Glomerular endothelial cell (primary cell): ENCODE data around the gene GPR143. TPM values are rescaled to one million over a fixed set of nuclear protein-coding genes. Genes with fewer than 3 reads are reported as not detected.

Experiments used
- DNase-seq: peaks from one replicate; pipeline ENCODE4 v3.0.0-alpha.2; 2011; ENCODE audit warnings: low read depth, low spot score; ENCODE audit errors: extremely low read depth
- total RNA-seq: library from RNA; depleted of rRNA; stranded (reverse); fragments of >200 nt; gene quantifications from 2 replicates; pipeline ENCODE4 v1.2.3, GENCODE V29; 2015

Gene GPR143
- total RNA-seq, 1 donor from 2014 or later: 16.2 TPM

DNA sequence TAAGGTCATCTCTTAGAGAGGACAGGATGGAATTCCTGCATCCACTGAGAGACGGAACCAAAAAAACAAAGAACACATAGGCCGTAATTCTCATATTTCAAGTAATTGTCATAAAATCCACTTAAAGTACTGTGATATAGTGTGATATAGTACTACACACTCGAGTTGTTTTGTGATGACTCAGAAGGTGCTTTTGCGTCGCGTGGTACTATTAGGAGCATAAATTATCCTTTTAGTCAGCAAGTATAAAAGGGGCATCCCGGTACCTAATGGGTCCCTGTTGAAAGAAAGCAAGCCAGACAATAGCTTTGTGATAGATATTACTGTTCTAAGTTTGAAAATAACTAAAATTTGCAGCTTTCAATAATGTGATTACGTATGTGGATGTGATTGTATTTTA, 55.3 kb downstream of the GPR143 start:
- no peak for DNase-seq

DNA sequence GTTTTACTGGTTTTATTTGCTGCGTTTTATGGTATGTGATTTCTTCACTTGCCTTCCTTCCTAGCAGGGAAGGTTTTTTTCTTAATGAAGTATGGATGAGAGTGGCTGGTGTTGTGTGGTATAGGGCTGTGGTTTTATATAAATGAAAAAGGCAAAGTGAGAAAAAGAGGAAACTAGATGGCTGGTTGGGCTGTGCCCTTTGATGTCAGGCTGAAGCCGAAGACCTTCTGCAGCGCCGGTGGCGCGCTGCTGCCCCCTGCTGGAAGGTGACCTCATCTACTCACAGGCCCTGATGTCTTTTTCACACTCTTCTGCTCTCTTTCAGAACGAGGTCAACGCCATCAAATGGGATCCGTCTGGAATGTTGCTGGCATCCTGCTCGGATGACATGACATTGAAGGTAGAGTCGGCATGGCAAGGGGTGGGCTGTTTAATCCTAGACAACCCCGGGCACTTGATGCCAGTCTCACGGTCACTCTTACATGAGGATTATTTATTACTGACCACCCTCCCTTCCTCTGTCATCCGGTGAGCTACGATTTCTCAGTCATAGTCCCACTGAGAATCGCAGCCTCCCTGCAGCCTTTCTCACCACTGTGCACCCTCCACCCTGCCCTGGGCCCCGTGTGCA, 56.6 kb downstream of the GPR143 start:
- DNase-seq: peak; percentile 37

DNA sequence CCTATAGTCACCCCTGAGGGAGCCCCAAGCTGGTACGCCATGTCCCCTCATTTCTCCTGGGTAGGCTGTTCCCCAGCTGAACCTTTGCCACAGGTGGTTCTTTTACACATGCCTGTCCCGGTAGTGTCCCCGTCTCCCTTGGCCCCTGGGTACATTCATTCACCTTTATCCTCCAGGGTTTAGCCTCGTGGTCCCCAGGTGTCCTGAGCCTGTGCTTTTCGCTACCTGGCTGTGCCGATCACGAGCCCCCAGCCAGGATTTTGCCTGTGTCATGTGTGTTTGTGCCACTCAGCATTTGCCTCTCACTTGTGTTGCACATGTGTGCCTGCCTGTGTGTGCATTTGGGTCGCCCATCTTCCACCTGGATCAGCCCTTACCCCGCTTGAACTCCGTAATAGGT, 57.6 kb downstream of the GPR143 start:
- no peak for DNase-seq

DNA sequence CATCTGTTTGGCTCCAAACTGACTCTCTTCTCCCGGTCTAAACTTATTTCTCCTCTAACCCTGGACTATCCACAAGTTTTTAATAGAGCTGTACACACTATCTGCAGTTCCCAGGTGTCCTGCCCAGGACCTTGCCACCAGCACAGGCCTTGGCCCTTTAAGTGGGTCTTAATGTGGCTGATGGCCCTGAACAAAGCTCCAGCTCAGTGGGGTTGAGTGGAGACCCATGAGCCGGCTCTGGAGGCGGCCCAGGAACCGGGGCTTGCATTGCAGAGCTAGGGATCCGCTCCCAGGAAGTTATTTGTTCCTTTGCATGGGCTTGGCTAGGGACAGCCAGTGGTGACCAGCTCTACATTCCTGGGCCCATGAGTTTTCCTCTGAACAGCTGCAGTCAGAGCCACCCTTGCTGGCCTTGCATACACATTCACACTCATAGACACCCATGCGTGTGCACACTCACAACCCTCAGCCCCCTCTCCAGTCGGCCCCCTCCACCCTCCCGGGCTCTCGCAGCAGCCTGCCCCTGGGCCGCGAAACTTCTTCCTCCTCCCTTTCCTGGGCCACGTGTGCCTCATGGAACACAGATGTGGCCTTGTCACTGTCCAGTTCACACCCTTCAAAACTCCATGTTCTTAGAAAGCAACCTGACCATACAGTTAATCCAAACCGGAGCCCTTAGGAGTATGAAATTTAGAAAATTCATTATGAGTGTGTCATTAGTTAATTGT, 58.2 kb downstream of the GPR143 start:
- DNase-seq: no peak

DNA sequence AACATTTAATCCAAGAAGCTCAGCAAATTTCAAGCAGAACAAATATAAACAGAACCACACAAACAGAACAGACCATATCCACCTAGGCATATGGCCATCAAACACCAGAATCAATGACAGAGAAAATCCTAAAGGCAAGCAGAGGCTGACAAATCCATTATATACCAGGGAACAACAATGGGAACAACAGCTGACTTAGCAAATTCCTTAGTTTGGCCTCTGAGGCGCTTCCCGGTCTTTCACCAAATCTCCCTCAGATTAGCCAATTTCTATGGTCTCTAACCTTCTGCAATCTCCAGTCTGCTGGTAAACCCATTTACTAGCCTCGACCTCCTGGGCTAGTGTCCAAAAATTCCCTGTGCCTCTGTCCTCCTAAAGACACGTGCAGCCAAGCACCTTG, 59.2 kb downstream of the GPR143 start:
- no peak for DNase-seq

DNA sequence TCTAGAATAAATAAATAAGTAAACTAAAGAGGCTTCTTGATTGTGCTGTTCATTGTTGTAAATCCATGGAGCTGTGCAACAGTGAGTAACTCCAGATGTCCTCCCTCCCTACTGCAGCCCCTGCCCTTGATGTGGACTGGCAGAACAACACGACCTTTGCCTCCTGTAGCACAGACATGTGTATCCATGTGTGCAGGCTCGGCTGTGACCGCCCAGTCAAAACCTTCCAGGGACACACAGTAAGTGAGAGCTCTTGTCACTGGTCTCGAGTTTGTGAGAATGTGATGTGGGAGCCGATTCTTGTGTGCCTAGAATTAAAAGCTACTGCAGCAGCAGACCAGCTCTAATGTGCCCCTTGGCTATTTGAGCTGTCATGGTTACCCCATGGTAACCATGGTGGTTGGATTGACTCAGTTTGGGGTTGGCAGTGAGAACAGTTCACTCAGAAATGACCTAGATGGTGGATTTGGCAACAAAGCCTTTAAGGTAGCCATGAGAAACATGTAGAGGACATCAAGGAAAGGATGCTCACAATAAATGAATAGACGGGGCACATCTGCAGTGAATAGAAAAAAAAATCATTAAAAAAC, 60.7 kb downstream of the GPR143 start:
- no peak for DNase-seq

DNA sequence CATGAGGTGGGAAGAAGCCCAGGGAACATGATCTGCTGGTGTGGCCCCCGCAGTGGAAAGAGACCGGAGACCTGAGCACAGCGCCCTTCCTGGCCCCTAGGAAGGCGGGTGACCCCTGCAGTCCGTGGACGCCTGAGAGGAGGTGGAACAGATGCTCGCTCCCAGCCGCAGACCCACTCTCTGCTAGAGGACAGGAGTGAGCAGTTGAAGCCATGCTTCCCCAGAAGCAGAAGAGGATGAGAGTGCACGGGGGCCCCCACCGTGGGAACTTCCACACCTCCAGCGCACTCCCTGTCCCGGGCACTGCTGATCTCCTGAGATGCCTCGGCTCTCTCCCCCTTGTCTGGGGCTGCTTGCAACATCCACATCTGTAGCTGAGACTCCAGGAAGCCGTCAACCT, 62.2 kb downstream of the GPR143 start:
- no peak for DNase-seq

DNA sequence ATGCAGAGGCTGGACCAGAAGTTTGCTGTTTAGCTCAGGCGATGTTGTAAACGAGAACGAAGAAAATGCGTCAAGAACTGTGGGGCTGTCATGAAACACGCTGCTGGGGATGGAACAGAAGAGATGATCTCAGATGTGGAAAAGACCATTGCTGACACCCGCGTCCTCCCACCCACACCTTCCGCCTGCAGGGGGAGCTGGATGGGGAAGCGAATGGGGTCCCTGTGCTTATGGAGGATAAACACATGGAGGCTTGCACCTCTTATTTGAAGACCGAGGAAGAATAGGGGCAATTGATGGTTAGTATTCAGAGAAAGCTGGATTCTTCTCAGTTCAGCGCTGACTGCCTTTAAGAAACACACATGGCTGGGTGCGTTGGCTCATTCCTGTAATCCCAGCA, 63.9 kb downstream of the GPR143 start:
- DNase-seq: no peak

DNA sequence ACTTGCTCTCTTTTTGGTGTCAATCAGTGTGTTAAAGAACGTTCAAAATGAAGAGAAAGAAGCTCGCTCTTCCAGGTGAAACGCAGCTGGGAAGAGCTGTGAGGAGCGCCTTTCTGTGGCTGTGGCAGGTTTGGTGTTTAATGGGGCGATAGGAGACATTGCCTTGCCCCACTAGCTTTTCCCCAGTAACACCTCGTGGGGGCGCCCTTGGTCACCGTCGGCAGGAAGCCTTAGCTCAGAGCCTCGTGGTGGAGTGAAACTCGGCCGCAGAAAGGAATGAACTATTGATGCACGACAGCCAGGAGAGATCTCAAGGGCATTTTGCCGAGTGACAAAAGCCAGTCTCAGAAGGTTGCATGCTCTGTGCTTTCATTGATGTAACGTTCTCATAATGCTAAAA, 65.1 kb downstream of the GPR143 start:
- no peak for DNase-seq

DNA sequence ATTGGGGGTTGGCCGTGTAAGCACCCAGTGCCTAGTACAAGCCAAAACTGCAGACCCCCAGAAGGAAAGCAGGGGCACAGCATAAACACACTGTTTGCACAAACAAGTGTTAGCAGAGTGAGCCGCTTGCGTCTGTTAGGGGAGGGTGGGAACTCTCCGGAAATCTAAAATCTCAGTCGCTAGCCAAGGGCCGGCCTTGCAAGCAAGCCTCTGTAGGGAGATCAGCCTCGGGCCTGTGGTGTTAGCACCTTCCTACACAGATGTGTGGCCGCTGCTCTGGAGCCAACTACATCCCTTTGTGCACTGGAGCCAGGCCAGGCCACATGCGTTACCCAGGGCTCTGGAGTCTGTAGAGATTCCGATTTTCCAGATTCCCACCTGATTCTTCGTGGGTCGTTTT, 67.1 kb downstream of the GPR143 start:
- DNase-seq: no peak

DNA sequence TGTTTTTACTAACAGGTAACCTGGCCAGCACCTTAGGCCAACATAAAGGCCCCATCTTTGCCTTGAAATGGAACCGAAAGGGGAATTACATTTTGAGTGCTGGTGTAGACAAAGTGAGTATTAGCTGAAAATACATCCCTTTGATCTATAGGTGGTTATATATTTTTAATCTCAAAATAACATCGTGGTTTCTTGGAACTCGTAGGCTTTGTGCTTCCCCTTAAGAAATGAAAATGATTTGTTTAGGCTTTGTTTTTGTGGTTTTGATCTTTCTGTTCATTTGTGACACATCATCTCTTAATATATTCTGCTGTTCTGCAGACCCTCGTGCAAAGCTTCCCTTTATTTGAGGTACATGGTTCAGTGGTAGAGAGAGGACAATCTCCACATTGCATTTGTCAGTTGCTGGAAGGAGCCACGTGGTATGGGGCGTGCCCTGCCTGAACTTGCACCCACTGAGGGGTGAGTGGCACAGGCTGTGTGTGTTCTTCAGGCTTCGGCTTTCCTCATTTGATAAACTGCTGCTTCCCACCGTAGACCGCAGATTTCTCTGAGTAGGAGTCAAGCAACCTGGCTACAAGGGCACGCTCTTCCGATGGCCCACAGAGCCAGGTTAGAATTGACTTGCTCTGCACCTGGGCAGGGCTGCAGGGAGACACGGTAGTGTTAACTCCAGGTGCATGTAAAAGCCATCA, 72.2 kb downstream of the GPR143 start:
- no peak for DNase-seq

DNA sequence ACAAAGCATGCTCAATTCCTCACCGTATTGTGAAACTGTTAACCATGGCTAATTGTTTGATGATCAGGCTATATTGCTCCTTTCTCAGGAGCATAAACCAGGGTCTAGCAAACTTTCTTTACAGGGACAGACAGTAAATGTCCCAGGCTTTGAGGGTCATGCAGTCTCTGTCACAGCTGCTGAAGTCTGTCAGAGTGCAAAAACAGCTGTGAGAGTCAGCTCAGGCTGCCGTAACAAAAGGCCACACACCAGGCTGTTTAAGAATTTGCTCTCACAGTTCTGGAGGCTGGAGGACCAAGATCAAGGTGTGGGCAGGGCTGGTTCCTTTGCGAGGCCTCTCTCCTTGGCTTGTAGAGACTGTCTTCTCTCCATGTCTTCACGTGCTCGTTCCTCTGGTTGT, 75.6 kb downstream of the GPR143 start:
- DNase-seq: no peak

DNA sequence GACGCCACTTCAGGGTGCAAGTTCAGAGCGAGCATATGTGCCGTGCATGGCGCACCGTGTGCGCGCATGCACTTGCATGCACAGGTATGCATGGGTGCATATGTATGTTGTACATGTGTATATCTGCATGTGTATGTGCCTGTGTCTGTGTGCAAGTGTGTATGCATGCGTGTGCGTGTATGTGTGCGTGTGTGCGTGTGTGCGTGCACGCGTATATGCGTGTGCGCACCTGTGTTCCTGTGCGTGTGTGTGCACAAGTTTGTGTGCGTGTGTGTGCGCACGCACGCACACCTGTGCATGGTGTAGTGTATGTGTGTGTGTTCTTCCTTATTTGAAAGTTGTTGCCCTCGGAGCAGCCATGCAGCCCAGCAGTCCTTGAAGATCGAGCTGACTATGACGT, 76.8 kb downstream of the GPR143 start:
- DNase-seq: no peak

DNA sequence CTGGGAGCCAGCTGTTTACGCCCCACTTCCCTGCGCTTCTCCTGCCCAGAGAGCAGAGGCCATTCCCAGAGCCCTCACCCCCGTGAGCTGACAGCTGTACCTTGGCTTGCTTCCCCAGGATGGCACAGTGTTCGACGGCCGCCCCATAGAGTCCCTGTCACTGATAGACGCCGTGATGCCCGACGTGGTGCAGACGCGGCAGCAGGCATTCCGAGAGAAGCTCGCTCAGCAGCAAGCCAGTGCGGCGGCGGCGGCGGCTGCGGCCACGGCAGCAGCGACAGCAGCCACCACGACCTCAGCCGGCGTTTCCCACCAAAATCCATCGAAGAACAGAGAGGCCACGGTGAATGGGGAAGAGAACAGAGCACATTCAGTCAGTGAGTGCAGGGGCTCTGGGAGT, 77.7 kb downstream of the GPR143 start:
- DNase-seq: no peak

DNA sequence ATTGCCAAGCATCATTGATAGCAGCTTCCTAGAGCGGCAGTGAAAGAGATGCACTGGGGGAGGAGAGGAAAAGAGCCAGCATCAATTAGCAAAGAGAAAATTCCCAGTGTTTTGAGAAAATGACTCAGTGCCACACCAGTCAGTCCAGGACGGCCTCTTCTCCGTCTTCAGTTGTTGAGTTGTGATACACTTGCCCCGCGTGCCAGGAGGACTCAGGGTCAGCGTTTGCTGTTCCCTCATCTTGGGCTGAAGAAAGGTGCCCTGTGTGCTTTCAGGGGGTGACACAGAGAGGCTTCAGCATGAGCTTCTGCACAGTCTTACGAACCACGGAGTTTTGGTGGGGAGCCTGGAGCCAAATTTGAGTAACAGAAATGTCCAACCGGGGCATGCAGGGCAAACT, 82.3 kb downstream of the GPR143 start:
- DNase-seq: no peak

DNA sequence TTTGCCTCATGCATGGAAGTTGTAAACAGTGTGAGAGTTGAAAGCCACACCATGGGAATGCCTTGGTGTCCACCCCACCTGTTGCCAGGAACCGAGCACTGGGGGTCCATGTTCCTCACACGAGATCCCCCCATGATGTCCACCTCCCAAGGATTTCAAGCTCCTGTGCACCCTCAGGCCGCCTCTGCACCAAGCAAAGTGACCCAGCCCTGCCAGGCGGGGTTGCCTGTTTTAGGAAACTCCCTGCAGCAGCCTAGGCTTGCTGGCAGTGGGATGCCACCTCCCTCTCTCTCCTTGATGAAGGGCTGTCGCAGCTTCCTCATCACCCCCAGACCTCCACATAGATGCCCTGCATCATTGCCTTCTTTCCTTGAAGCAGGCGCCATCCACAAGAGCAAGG, 82.8 kb downstream of the GPR143 start:
- no peak for DNase-seq

DNA sequence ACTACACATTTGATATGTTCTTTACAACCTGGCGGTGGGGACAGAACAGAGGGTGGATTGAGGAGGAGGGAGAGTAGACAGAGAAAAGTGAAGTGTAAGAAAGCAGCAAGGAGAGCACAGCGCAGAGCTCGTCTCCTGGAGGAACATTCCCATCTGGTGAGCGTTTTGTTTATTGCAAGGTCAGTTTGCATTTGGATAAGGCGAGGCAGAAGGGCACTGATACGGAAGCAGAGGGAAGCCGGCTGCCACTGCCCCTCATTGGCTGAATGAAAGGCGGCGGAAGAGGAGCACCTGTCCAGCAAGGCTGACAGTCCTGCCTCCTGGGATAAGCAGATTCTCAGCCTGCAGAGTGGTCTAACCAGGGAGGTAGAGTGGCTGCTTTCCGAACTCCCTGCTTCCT, 83.2 kb downstream of the GPR143 start:
- DNase-seq: no peak

DNA sequence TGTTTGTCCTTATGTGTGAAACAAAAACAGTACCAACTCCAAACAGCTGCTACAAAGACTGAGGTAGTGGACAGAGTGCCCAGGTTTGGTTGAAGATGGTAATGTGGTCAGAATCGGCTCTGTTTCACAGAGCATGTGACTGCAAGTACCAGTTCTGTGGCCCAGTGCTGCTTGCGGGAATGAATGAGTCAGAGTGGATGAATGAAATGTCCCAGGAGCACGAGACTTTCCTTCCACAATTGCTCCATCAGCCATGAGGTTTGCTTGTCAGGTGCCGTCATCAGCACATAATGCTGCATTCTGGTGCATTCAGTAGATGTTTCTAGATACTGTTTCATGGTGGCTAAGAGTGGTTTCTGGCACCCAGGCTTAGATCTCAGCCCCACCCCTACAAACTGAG, 84.2 kb downstream of the GPR143 start:
- no peak for DNase-seq

DNA sequence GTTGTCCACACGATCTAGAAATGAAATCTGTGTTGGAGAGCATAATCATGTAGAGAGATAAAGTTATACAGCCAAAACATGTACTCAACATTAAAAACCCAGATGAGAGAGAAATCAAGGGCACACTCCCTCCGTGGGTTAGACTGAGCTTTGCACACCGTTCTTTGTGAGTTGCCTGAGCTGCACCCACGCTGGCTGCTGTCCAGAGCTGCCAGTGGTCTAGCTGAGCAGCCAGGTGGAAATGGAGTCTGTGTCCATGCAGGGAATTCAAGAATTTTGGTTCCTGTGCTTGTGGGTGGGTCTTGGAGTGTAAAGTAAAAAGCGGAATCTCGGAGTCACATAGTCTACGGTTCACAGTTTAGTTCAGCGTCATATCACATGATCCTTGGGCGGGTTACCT, 84.6 kb downstream of the GPR143 start:
- DNase-seq: no peak

DNA sequence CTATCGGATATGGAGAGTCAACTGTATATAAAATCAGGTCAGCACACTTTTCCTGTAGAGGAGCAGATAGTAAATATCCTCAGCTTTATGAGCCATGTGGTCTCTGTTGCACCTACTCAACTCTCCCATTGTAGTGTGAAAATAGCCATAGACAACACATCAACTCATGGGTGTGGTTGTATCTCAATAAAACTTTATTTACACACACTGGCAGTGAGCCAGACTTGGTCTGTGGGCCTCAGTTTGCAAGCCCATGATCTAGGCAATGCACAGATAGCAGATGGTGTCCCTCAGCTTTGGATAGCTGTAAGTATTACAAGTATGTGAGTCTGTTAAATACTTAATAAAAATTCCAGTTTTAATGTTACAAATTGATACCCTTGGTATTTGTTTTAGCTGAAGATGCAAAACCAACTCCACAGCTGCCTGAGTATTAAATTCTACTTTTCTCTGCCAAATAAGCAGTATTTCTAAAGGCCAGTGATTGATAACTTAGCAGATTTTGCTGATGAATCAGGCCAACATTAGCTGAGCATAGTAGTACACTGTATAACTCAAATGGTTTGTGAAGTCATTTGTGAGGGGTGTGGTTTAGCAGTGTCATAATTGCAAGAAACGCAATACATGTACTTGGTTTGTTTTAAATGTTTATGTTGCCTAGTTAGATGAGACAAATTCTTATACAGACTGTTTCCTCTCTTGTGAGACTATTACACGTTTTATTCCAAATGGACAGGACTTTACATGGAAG, 87.3 kb downstream of the GPR143 start:
- no peak for DNase-seq

DNA sequence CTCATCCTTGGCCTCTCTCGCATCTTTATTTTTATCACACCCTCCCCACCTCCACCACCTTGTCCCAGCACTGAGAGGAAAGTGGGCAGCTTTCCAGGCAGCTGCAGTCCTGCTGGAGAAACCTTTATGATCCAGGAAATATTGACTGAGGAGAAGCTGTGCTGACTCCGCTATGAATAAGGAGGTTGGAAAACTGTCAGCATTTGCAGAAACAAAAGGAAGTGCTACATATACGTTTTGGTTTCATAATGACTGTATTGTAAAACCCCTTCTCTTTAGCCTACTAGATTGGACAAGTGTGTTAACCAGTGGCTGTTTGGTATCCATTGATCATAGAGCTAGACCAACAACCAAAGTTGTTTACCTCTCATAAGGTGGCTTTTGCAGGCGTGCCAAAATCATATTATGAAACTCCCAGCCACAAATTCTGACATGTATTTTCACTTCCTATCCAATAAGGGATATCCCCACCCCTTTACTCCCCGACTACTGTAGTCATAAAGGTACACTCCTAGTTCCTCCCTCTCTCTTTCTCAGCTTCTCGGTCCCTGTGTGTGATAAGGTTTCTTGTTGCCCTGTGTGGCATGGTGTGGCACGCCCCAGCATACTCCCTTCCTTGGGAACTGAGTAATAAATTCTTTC, 88.4 kb downstream of the GPR143 start:
- DNase-seq: peak; percentile 31
